ENCODE results near the gene KTI12. TPM values are rescaled to one million over a fixed set of nuclear protein-coding genes. Genes with fewer than 3 reads are reported as not detected.
A peak's percentile ranks its signal among the peaks of the same experiment; 100 is the strongest.

Gene KTI12
- total and polyA plus RNA-seq, 2 experiments from 2014 or later = 8.3 to 10.7 TPM

DNA sequence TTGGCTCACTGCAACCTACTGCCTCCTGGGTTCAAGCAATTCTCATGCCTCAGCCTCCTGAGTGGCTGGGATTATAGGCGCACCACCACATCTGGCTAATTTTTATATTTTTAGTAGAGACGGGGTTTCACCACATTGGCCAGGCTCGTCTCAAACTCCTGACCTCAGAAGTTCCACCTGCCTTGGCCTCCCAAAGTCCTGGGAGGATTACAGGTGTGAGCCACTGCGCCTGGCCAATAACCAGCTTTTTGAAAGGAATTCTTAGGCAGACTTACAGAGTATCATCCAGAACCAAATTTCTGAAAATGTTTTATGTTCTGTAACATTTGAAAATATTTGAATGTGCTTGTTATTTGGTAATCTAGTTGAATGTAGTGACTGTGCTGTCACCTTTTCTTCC, 37.1 kb upstream of the KTI12 start:
- H3K36me3 ChIP-seq (ENCODE audit: low read depth) = peaks cover 37% of the 10 kb centered on the region
- no peaks in the 10 kb centered on the region for H3K9me3 ChIP-seq (ENCODE audit: low read depth)
- no peak overlapping the region for H3K27ac ChIP-seq
- H3K4me1 ChIP-seq (ENCODE audit: insufficient read depth) = no peaks in the 10 kb centered on the region
- H3K4me3 ChIP-seq = no peak overlapping the region
- H3K79me2 ChIP-seq (ENCODE audit: insufficient read depth) = peaks cover 95% of the 10 kb centered on the region
- DNase-seq = no peak
- no peaks in the 10 kb centered on the region for H3K9me2 ChIP-seq (ENCODE audit: insufficient read depth)
- no peaks in the 10 kb centered on the region for H3K27me3 ChIP-seq (replicated peaks; ENCODE audit: insufficient read depth)
- no peaks in the 10 kb centered on the region for H4K20me1 ChIP-seq (ENCODE audit: insufficient read depth)
- no peak for TF ChIP-seq EZH2phosphoT487 (IDR thresholded peaks at IDR 0.05; ENCODE audit: insufficient read depth, low read depth)
- no peak for TF ChIP-seq EZH2 (IDR thresholded peaks at IDR 0.05; ENCODE audit: insufficient read depth, poor library complexity, severe bottlenecking)
- H3F3A ChIP-seq (ENCODE audit: insufficient read depth) = no peaks in the 10 kb centered on the region
- in situ Hi-C loops (cut with MboI) = no loop called here
- H2AFZ ChIP-seq = no peak overlapping the region
- no peak overlapping the region for H3K9ac ChIP-seq
- no peak overlapping the region for H3K4me2 ChIP-seq (ENCODE audit: unreplicated experiment)
- 97% methylated on average over 4 of the region's 4 CpGs for WGBS, 2 experiments (ENCODE audit: low coverage in 1 of 2, low lambda C conversion rate in 2 of 2, missing lambda C conversion rate in 2 of 2)

DNA sequence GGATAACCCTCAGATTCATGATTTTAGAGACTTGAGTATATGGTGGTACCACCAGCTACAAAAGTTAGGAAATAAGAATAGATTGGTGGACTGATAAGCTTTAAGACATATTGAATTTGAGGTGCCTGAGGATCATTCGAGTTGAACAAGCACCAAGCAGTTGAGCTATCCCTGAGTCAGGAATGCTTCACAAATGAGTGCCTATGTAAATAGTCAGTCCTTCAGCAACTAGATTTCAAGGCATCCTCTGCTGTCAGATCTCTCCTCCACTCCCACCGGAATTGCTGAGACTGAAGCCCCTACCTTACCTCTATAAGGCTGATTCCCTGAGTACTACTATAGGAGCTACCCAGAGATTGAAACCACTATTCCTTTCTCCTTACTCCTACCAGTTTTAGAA, 29.6 kb upstream of the KTI12 start:
- Histone ChIP-seq H3K4me1 (ENCODE audit: insufficient read depth) (peaks cover 19% of the 10 kb centered on the region), H3K4me2 (ENCODE audit: unreplicated experiment) (no peak overlapping the region), H3K36me3 (ENCODE audit: low read depth) (peaks cover 71% of the 10 kb centered on the region), H4K20me1 (ENCODE audit: insufficient read depth) (no peaks in the 10 kb centered on the region; the same call in none of the 2 replicates), H3K4me3 (no peak overlapping the region), H3K9me2 (ENCODE audit: insufficient read depth) (no peaks in the 10 kb centered on the region), H3K27me3 (replicated peaks; ENCODE audit: insufficient read depth) (no peaks in the 10 kb centered on the region), H3K9me3 (ENCODE audit: low read depth) (no peaks in the 10 kb centered on the region), H3K9ac (no peak overlapping the region), H3F3A (ENCODE audit: insufficient read depth) (peaks cover 15% of the 10 kb centered on the region; the same call in 1 of the 2 replicates), H3K79me2 (ENCODE audit: insufficient read depth) (peaks cover 96% of the 10 kb centered on the region), H3K27ac (no peak overlapping the region), H2AFZ (no peak overlapping the region)
- WGBS, 2 experiments (ENCODE audit: low coverage in 1 of 2, low lambda C conversion rate in 2 of 2, missing lambda C conversion rate in 2 of 2) = 94 to 100% methylated on average over 2 of the region's 2 CpGs
- DNase-seq = no peak
- in situ Hi-C loops (cut with MboI) = no loop called here
- TF ChIP-seq EZH2phosphoT487 (IDR thresholded peaks at IDR 0.05; ENCODE audit: insufficient read depth, low read depth) = no peak
- TF ChIP-seq EZH2 (IDR thresholded peaks at IDR 0.05; ENCODE audit: insufficient read depth, poor library complexity, severe bottlenecking) = no peak

DNA sequence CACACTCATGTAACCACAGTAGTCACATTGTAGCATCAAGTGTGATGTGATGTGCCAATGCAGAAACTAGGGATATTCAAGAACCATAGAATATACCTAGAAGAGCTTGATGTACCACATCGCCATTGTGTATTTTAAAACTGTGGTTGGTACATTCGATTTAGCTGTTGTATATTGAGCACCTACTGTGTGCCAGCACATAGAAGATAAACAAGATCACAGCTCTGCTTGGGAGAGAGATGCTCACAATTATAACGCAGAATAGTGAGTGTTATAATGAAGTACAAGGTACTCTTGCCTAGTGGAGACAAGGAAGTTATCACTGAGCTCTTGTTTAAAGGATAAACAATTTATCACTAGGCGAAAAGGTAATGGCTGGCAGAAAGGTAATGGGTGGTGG, 27.2 kb upstream of the KTI12 start:
- Histone ChIP-seq H3K4me1 (ENCODE audit: insufficient read depth) (peaks cover 32% of the 10 kb centered on the region), H3K36me3 (ENCODE audit: low read depth) (peaks cover 50% of the 10 kb centered on the region), H3K9me2 (ENCODE audit: insufficient read depth) (no peaks in the 10 kb centered on the region), H3K4me2 (ENCODE audit: unreplicated experiment) (no peak overlapping the region), H4K20me1 (ENCODE audit: insufficient read depth) (no peaks in the 10 kb centered on the region; the same call in none of the 2 replicates), H3F3A (ENCODE audit: insufficient read depth) (peaks cover 29% of the 10 kb centered on the region; the same call in 1 of the 2 replicates), H3K27me3 (replicated peaks; ENCODE audit: insufficient read depth) (no peaks in the 10 kb centered on the region), H2AFZ (no peak overlapping the region), H3K27ac (no peak overlapping the region), H3K4me3 (no peak overlapping the region), H3K9ac (no peak overlapping the region), H3K9me3 (ENCODE audit: low read depth) (no peaks in the 10 kb centered on the region), H3K79me2 (ENCODE audit: insufficient read depth) (peaks cover 95% of the 10 kb centered on the region)
- WGBS, 2 experiments (ENCODE audit: low coverage in 1 of 2, low lambda C conversion rate in 2 of 2, missing lambda C conversion rate in 2 of 2) = 94 to 97% methylated on average over 4 of the region's 4 CpGs
- DNase-seq = no peak
- in situ Hi-C loops (cut with MboI) = no loop called here
- TF ChIP-seq EZH2 (IDR thresholded peaks at IDR 0.05; ENCODE audit: insufficient read depth, poor library complexity, severe bottlenecking) = no peak
- no peak for TF ChIP-seq EZH2phosphoT487 (IDR thresholded peaks at IDR 0.05; ENCODE audit: insufficient read depth, low read depth)

DNA sequence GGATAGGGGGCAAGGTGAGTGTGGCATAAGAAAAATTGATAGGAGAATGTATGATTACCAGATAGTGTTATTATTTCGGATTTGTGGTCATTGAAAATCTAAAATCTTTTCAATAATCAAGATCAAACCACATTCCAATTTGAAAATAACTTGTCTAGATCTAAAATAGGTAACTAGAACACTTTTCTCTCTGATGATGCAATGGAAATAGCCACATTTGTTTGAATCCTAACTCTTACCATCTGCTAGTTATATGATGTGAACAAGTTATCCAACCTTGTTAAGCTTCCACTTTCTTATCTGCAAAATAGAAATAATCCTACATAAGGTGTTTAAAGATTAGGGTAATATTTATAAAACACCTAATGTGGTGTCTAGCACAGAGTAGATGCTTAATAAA, 26.3 kb upstream of the KTI12 start:
- in situ Hi-C loops (cut with MboI) = no loop called here
- Histone ChIP-seq H3K27ac (no peak overlapping the region), H3K4me1 (ENCODE audit: insufficient read depth) (peaks cover 32% of the 10 kb centered on the region), H3K79me2 (ENCODE audit: insufficient read depth) (peaks cover 88% of the 10 kb centered on the region), H3K9ac (no peak overlapping the region), H4K20me1 (ENCODE audit: insufficient read depth) (no peaks in the 10 kb centered on the region; the same call in none of the 2 replicates), H3F3A (ENCODE audit: insufficient read depth) (peaks cover 33% of the 10 kb centered on the region; the same call in 1 of the 2 replicates), H2AFZ (no peak overlapping the region), H3K9me3 (ENCODE audit: low read depth) (no peaks in the 10 kb centered on the region), H3K4me3 (peak overlapping the region; percentile 41; the same call in 1 of the 2 replicates), H3K9me2 (ENCODE audit: insufficient read depth) (no peaks in the 10 kb centered on the region), H3K4me2 (ENCODE audit: unreplicated experiment) (peak overlapping the region; percentile 97), H3K36me3 (ENCODE audit: low read depth) (peaks cover 40% of the 10 kb centered on the region), H3K27me3 (replicated peaks; ENCODE audit: insufficient read depth) (no peaks in the 10 kb centered on the region)
- TF ChIP-seq EZH2 (IDR thresholded peaks at IDR 0.05; ENCODE audit: insufficient read depth, poor library complexity, severe bottlenecking) = no peak
- TF ChIP-seq EZH2phosphoT487 (IDR thresholded peaks at IDR 0.05; ENCODE audit: insufficient read depth, low read depth) = no peak
- WGBS, 2 experiments (ENCODE audit: low coverage in 1 of 2, low lambda C conversion rate in 2 of 2, missing lambda C conversion rate in 2 of 2) = 100% methylated on average over 1 of the region's 1 CpG
- DNase-seq = no peak

DNA sequence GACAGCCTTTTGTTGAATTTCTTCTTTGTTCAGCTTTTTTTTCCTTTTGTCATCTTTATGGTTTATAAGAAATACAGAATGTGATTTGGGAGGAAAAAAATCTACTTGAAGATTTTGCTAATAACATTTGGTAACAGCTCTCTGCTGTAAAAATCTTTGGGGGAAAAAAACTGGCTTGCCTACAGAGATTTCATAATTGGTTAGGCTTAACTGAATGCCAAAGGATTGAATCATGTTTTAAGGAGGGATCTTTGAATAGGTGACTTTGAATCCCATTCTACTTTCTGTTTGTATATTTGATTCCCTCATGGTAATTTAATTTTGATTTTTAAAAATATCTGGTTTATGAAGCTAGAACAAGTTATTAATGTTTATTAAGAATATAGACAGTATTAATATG, 25.7 kb upstream of the KTI12 start:
- Histone ChIP-seq H3F3A (ENCODE audit: insufficient read depth) (peaks cover 39% of the 10 kb centered on the region; the same call in 1 of the 2 replicates), H3K4me2 (ENCODE audit: unreplicated experiment) (peak overlapping the region; percentile 97), H3K27ac (peak overlapping the region; percentile 20), H3K9me2 (ENCODE audit: insufficient read depth) (no peaks in the 10 kb centered on the region), H3K27me3 (replicated peaks; ENCODE audit: insufficient read depth) (no peaks in the 10 kb centered on the region), H4K20me1 (ENCODE audit: insufficient read depth) (no peaks in the 10 kb centered on the region; the same call in none of the 2 replicates), H3K4me3 (peak overlapping the region; percentile 41), H2AFZ (no peak overlapping the region), H3K9me3 (ENCODE audit: low read depth) (no peaks in the 10 kb centered on the region), H3K36me3 (ENCODE audit: low read depth) (peaks cover 35% of the 10 kb centered on the region), H3K4me1 (ENCODE audit: insufficient read depth) (peaks cover 32% of the 10 kb centered on the region), H3K9ac (0 out of 2 replicates have a peak overlapping the region, but pooled peaks have one; percentile 2), H3K79me2 (ENCODE audit: insufficient read depth) (peaks cover 88% of the 10 kb centered on the region)
- peak; percentile 71 for DNase-seq
- TF ChIP-seq EZH2phosphoT487 (IDR thresholded peaks at IDR 0.05; ENCODE audit: insufficient read depth, low read depth) = no peak
- TF ChIP-seq EZH2 (IDR thresholded peaks at IDR 0.05; ENCODE audit: insufficient read depth, poor library complexity, severe bottlenecking) = no peak
- in situ Hi-C loops (cut with MboI) = no loop called here

All from GM23248 (cell line).